Measurements from ENCODE around the gene GPSM3. TPM values are rescaled to one million over a fixed set of nuclear protein-coding genes. Genes with fewer than 3 reads are reported as not detected.

The GPSM3 gene
- polyA plus RNA-seq, 1 experiment = 4.7 TPM

GRCh38 chr6:32166411-32167061 is 25.9 kb downstream of the GPSM3 start:
- no peak for DNase-seq (ENCODE audit: low read depth, low spot score)
- Histone ChIP-seq H3K9me3 (ENCODE audit: control insufficient read depth, insufficient read depth, low read length) (no peaks in the 10 kb centered on the region), H3K4me3 (ENCODE audit: low read depth, low read length) (no peak overlapping the region), H3K27ac (ENCODE audit: low read depth, low read length) (no peak overlapping the region), H3K27me3 (ENCODE audit: control insufficient read depth, insufficient read depth, low read length) (no peaks in the 10 kb centered on the region)
- CTCF ChIA-PET = no interaction called here
- TF ChIP-seq, protein P1, sequence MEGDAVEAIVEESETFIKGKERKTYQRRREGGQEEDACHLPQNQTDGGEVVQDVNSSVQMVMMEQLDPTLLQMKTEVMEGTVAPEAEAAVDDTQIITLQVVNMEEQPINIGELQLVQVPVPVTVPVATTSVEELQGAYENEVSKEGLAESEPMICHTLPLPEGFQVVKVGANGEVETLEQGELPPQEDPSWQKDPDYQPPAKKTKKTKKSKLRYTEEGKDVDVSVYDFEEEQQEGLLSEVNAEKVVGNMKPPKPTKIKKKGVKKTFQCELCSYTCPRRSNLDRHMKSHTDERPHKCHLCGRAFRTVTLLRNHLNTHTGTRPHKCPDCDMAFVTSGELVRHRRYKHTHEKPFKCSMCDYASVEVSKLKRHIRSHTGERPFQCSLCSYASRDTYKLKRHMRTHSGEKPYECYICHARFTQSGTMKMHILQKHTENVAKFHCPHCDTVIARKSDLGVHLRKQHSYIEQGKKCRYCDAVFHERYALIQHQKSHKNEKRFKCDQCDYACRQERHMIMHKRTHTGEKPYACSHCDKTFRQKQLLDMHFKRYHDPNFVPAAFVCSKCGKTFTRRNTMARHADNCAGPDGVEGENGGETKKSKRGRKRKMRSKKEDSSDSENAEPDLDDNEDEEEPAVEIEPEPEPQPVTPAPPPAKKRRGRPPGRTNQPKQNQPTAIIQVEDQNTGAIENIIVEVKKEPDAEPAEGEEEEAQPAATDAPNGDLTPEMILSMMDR (IDR thresholded peaks at IDR 0.05; ENCODE audit: low read depth, low read length) = no peak
- POLR2A ChIA-PET = no interaction called here

DNA sequence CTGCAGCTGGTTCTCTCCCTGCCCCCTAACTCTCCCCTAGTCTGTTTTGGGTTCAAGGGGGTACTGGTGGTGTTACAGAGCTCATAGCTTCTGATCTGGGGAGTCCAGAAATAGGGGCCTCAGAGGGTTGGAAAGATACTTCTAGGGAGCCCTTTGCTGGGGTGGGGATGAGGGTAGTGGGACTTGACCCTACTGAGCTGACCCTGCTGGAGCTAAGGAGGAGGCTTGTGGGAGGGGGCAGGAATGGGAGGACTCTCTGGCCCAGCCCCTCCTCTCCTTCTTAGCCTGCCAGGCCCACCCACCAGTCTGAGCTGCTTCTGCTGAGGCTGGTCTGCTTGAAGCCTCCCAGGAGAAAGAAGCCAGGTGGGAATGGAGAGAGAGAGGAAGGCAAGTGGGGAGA is 28.1 kb downstream of the GPSM3 start, which contains the start of gene EGFL8:
EGFL8 (plus strand) TSS at position 301 of the 400 bp plus-strand sequence. CDS start 1,571 bp downstream, outside the sequence.
- no peaks in the 10 kb centered on the region for H3K9me3 ChIP-seq (ENCODE audit: control insufficient read depth, insufficient read depth, low read length)
- CTCF ChIA-PET = interaction anchor here (1.5 kb wide), 1 partner anchor 31 kb away, joined by 4 read pairs; no protein-coding TSS in a partner anchor
- no peak within 1 kb of the TSS for H3K4me3 ChIP-seq (ENCODE audit: low read depth, low read length)
- H3K27me3 ChIP-seq (ENCODE audit: control insufficient read depth, insufficient read depth, low read length) = no peaks in the 10 kb centered on the region
- no peak for DNase-seq (ENCODE audit: low read depth, low spot score)
- POLR2A ChIA-PET = no interaction called here
- H3K27ac ChIP-seq (ENCODE audit: low read depth, low read length) = no peak within 1 kb of the TSS
- TF ChIP-seq, protein P1 (IDR thresholded peaks at IDR 0.05; ENCODE audit: low read depth, low read length) = no peak

DNA sequence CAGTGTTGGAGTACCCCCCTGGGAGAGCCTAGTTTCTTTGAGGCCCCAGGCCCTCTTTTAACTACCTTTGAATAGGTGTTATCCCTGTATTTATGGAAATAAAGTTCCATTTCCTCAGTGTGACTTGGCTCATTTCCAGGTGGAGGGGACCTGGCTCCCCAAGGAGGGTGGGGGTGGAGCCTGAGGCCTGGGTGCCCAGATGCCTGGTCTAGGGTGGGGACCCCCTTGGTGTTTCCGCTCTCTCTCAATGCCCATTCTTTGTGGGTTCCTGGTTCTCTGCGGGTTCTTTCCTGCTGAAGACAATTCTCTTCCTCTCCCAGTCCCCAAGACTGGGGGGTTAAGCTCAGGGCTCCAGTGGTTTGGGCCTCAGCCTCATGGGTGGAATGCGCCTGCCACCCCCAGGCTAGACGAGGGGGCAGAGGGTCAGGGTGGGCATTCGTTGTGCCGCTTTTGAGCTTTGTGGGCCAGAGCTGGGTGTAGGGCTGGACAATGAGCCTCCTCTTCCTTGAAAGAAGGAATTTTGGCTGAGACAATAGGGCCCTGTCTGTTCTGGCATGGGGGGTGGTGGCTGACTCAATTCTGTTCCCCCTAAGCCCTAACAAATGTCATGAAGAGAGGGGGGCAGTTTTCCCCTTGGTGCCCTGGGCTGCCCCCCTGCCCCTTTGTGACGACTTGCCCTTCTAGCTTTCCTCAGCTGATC is 28.7 kb downstream of the GPSM3 start:
- ChIA-PET CTCF (interaction anchor here (1.5 kb wide), 1 partner anchor 32 kb away, joined by 4 read pairs; no protein-coding TSS in a partner anchor), POLR2A (no interaction called here)
- TF ChIP-seq, protein P1 (IDR thresholded peaks at IDR 0.05; ENCODE audit: low read depth, low read length) = no peak
- Histone ChIP-seq H3K4me3 (ENCODE audit: low read depth, low read length) (no peak overlapping the region), H3K27me3 (ENCODE audit: control insufficient read depth, insufficient read depth, low read length) (no peaks in the 10 kb centered on the region), H3K9me3 (ENCODE audit: control insufficient read depth, insufficient read depth, low read length) (no peaks in the 10 kb centered on the region), H3K27ac (ENCODE audit: low read depth, low read length) (no peak overlapping the region)
- DNase-seq (ENCODE audit: low read depth, low spot score) = no peak

GRCh38 chr6:32158052-32158451 is 34.4 kb downstream of the GPSM3 start:
- H3K4me3 ChIP-seq (ENCODE audit: low read depth, low read length) = no peak overlapping the region
- no peaks in the 10 kb centered on the region; the same call in 1 of the 2 replicates for H3K9me3 ChIP-seq (ENCODE audit: control insufficient read depth, insufficient read depth, low read length)
- ChIA-PET CTCF (interaction anchor here (0.7 to 3.2 kb wide), 3 partner anchors 37 to 110 kb away, joined by 3 to 10 read pairs (median 3); no protein-coding TSS in a partner anchor), POLR2A (no interaction called here)
- DNase-seq (ENCODE audit: low read depth, low spot score) = no peak
- H3K27me3 ChIP-seq (ENCODE audit: control insufficient read depth, insufficient read depth, low read length) = no peaks in the 10 kb centered on the region
- no peak overlapping the region for H3K27ac ChIP-seq (ENCODE audit: low read depth, low read length)
- TF ChIP-seq, protein P1 (IDR thresholded peaks at IDR 0.05; ENCODE audit: low read depth, low read length) = no peak

- DNase-seq (ENCODE audit: low read depth, low spot score) = no peak
- ChIA-PET POLR2A (no interaction called here), CTCF (interaction anchor here (3.2 kb wide), 1 partner anchor 38 kb away, joined by 10 read pairs; no protein-coding TSS in a partner anchor)
- Histone ChIP-seq H3K27ac (ENCODE audit: low read depth, low read length) (no peak overlapping the region), H3K27me3 (ENCODE audit: control insufficient read depth, insufficient read depth, low read length) (no peaks in the 10 kb centered on the region), H3K4me3 (ENCODE audit: low read depth, low read length) (no peak overlapping the region), H3K9me3 (ENCODE audit: control insufficient read depth, insufficient read depth, low read length) (no peaks in the 10 kb centered on the region; the same call in 1 of the 2 replicates)
- TF ChIP-seq, protein P1 (IDR thresholded peaks at IDR 0.05; ENCODE audit: low read depth, low read length) = no peak
These were observed 35.6 kb downstream of the GPSM3 start for GRCh38 chr6:32156891-32157290.

Measured in AG04450 (cell line).